Hepatocyte (in vitro differentiated cells): ENCODE data around the gene FAM3C. TPM values are rescaled to one million over a fixed set of nuclear protein-coding genes. Genes with fewer than 3 reads are reported as not detected.

Source experiments
- DNase-seq: peaks from one replicate; pipeline ENCODE4 v3.0.0-alpha.2; 2016; ENCODE audit warnings: low spot score
- H2AFZ ChIP-seq: fragments of 200-600 bp; sonication (generic); 2 replicates; pipeline ENCODE4 v1.6.0; 2016; ENCODE audit warnings: antibody characterized with exemption, mild to moderate bottlenecking
- H3K27ac ChIP-seq: fragments of 200-600 bp; sonication (generic); 2 replicates; pipeline ENCODE4 v1.5.1; 2016; ENCODE audit warnings: mild to moderate bottlenecking
- H3K27me3 ChIP-seq: fragments of 200-600 bp; sonication (generic); 2 replicates; pipeline ENCODE4 v1.6.1; 2016
- H3K36me3 ChIP-seq: fragments of 200-600 bp; sonication (generic); replicated peaks from 2 replicates; pipeline ENCODE4 v1.5.1; 2016; ENCODE audit warnings: low read depth; ENCODE audit not compliant: insufficient read depth
- H3K4me1 ChIP-seq: fragments of 200-600 bp; sonication (generic); 2 replicates; pipeline ENCODE4 v1.5.1; 2016; ENCODE audit warnings: mild to moderate bottlenecking, moderate library complexity; ENCODE audit not compliant: insufficient read depth
- H3K4me2 ChIP-seq: fragments of 200-600 bp; sonication (generic); 2 replicates; pipeline ENCODE4 v1.6.0; 2016
- H3K4me3 ChIP-seq: fragments of 200-600 bp; sonication (generic); 2 replicates; pipeline ENCODE4 v1.5.1; 2016; ENCODE audit warnings: mild to moderate bottlenecking
- H3K79me2 ChIP-seq: fragments of 200-600 bp; sonication (generic); 2 replicates; pipeline ENCODE4 v1.6.0; 2017; ENCODE audit warnings: mild to moderate bottlenecking
- H3K9me2 ChIP-seq: fragments of 200-600 bp; sonication (generic); replicated peaks from 2 replicates; pipeline ENCODE4 v1.6.0; 2017; ENCODE audit warnings: mild to moderate bottlenecking; ENCODE audit not compliant: insufficient read depth
- H3K9me3 ChIP-seq: fragments of 200-600 bp; sonication (generic); 2 replicates; pipeline ENCODE4 v1.5.1; 2016; ENCODE audit warnings: low read depth, mild to moderate bottlenecking
- H4K20me1 ChIP-seq: fragments of 200-600 bp; sonication (generic); 2 replicates; pipeline ENCODE4 v1.6.0; 2016; ENCODE audit warnings: mild to moderate bottlenecking; ENCODE audit not compliant: insufficient read depth, poor library complexity, severe bottlenecking
- CTCF ChIP-seq: fragments of 200-600 bp; sonication (generic); IDR thresholded peaks from 2 replicates; pipeline ENCODE4 v1.5.1; 2016; ENCODE audit warnings: antibody characterized with exemption, mild to moderate bottlenecking; ENCODE audit not compliant: poor library complexity
- EZH2 ChIP-seq: fragments of 200-600 bp; sonication (generic); IDR thresholded peaks from 2 replicates; pipeline ENCODE4 v1.6.1; 2016; ENCODE audit warnings: antibody characterized with exemption, mild to moderate bottlenecking, borderline replicate concordance
- EZH2phosphoT487 ChIP-seq: fragments of 200-600 bp; sonication (generic); IDR thresholded peaks from one replicate; pipeline ENCODE4 v1.6.1; 2018; ENCODE audit warnings: antibody characterized with exemption, mild to moderate bottlenecking, low read depth, moderate library complexity; ENCODE audit not compliant: unreplicated experiment, severe bottlenecking
- WGBS: methylation state at CpG from one replicate; pipeline ENCODE4 v1.1.6; 2016; ENCODE audit warnings: low lambda C conversion rate; ENCODE audit errors: missing lambda C conversion rate; 5-methylcytosine and 5-hydroxymethylcytosine counted together
- polyA plus RNA-seq: library from polyadenylated mRNA; unstranded; fragments of >200 nt; fragmentation: Nextera tagmentation; extraction: Ambion mirVana; gene quantifications from 2 replicates; pipeline ENCODE4 v1.2.1, GENCODE V29; 2016
- total RNA-seq: library from RNA; depleted of rRNA; stranded (reverse); fragments of >200 nt; gene quantifications from 2 replicates; pipeline ENCODE4 v1.2.3, GENCODE V29; 2014

The FAM3C gene
- total and polyA plus RNA-seq, 2 experiments from 2014 or later: 119 to 127 TPM

DNA sequence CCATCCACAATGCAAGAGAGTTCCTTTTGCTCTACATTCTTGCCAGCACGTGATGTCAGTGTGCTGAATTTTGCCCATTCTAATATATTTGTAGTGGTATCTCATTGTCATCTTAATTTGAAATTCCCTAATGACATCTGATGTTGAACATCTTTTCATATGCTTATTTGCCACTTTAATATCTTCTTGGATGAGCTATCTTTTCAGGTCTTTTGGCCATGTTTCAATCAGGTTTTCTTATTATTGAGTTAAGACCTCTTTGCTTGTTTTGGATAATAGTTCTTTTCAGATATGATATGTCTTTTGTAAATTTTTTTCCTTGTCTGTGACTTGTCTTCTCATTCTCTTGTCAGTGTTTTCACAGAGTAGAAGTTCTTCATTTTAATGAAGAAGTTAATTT lies 20.4 kb upstream of the FAM3C start:
- Histone ChIP-seq H3K4me2 (no peak overlapping the region), H2AFZ (no peak overlapping the region), H3K4me1 (peaks cover 8% of the 10 kb centered on the region), H3K4me3 (no peak overlapping the region), H3K27ac (no peak overlapping the region), H3K9me2 (no peaks in the 10 kb centered on the region), H3K27me3 (no peaks in the 10 kb centered on the region), H3K9me3 (no peaks in the 10 kb centered on the region), H3K79me2 (no peaks in the 10 kb centered on the region), H4K20me1 (no peaks in the 10 kb centered on the region), H3K36me3 (no peaks in the 10 kb centered on the region)
- 79% methylated on average over 1 of the region's 1 CpG for WGBS
- no peak for TF ChIP-seq EZH2phosphoT487
- no peak for TF ChIP-seq CTCF
- no peak for TF ChIP-seq EZH2
- DNase-seq: no peak

- no peaks in the 10 kb centered on the region for H3K9me3 ChIP-seq
- WGBS: 77% methylated on average over 1 of the region's 1 CpG
- no peaks in the 10 kb centered on the region for H3K9me2 ChIP-seq
- H3K27ac ChIP-seq: no peak overlapping the region
- no peak for DNase-seq
- no peaks in the 10 kb centered on the region for H3K4me1 ChIP-seq
- no peak overlapping the region for H2AFZ ChIP-seq
- no peaks in the 10 kb centered on the region for H3K27me3 ChIP-seq
- no peak overlapping the region for H3K4me3 ChIP-seq
- no peak overlapping the region for H3K4me2 ChIP-seq
- TF ChIP-seq EZH2 (no peak), CTCF (no peak), EZH2phosphoT487 (no peak)
- H4K20me1 ChIP-seq: no peaks in the 10 kb centered on the region
- no peaks in the 10 kb centered on the region for H3K36me3 ChIP-seq
- H3K79me2 ChIP-seq: no peaks in the 10 kb centered on the region
Observed at GRCh38 chr7:121414436-121414835, 18.3 kb upstream of the FAM3C start.

- Histone ChIP-seq H3K36me3 (no peaks in the 10 kb centered on the region), H4K20me1 (no peaks in the 10 kb centered on the region), H2AFZ (no peak overlapping the region), H3K4me2 (no peak overlapping the region), H3K4me3 (no peak overlapping the region), H3K4me1 (peaks cover 4% of the 10 kb centered on the region), H3K9me3 (no peaks in the 10 kb centered on the region), H3K79me2 (no peaks in the 10 kb centered on the region), H3K9me2 (no peaks in the 10 kb centered on the region), H3K27ac (no peak overlapping the region), H3K27me3 (no peaks in the 10 kb centered on the region)
- TF ChIP-seq EZH2phosphoT487 (no peak), EZH2 (no peak), CTCF (no peak)
- no peak for DNase-seq
- WGBS: 87% methylated on average over 3 of the region's 3 CpGs
Observed at GRCh38 chr7:121411597-121411979, 15.5 kb upstream of the FAM3C start.
